ENCODE data around the gene CDSN.
A peak's percentile ranks its signal among the peaks of the same experiment; 100 is the strongest.

Gene CDSN

DNA sequence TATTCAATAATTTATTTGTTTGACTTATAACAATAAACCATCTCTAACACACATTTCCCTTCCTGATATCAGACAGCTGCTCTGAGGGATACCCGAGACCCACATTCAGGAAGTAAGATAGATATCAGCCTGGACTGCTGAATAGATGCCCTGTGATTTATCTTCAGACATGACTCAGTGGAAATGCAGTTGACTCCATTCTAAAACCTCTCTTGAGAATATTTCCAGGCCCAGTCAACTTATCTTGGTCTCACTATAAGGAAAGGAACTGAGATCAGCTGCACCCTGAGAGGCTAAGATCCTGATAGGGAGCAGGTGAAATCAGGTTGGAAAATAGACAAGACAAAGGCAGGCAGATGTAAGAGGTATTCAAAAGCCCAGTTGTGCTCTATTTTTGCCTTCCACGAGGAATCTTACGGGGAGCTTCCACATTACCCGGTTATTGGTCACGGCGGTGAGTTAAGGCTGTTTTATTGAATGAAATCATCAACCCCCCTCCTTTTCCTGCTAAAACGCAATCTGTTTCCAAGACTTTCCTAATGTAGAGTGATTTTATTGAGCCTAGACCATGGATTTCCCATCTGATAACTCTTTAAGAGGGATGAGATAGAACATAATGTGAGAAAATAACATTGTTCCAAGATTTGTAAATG is 33.3 kb downstream of the CDSN start:
- H3K4me2 ChIP-seq, result peak overlapping the region in 10 of 11 experiments; percentile 0 to 44 (median 21); a peak in 13 of 22 replicates
- H3K9ac ChIP-seq, result peak overlapping the region in 1 of 11 experiments; percentile 7; a peak in 3 of 22 replicates
- H3K36me3 ChIP-seq, result no peaks in the 10 kb centered on the region
- no peaks in the 10 kb centered on the region for H3K9me3 ChIP-seq (replicated peaks in 1 of 11)
- TF ChIP-seq Cebpa-rat (IDR thresholded peaks at IDR 0.05), result no peak
- H3K27ac ChIP-seq, result peak overlapping the region in 2 of 11 experiments; percentile 13 to 23; a peak in 1 of 22 replicates
- H4K20me1 ChIP-seq, result no peaks in the 10 kb centered on the region
- H3K27me3 ChIP-seq, result no peaks in the 10 kb centered on the region
- H3K4me1 ChIP-seq, result peaks cover 10 to 37% (median 26%) of the 10 kb centered on the region in 10 experiments
- no peak overlapping the region for H3K4me3 ChIP-seq

DNA sequence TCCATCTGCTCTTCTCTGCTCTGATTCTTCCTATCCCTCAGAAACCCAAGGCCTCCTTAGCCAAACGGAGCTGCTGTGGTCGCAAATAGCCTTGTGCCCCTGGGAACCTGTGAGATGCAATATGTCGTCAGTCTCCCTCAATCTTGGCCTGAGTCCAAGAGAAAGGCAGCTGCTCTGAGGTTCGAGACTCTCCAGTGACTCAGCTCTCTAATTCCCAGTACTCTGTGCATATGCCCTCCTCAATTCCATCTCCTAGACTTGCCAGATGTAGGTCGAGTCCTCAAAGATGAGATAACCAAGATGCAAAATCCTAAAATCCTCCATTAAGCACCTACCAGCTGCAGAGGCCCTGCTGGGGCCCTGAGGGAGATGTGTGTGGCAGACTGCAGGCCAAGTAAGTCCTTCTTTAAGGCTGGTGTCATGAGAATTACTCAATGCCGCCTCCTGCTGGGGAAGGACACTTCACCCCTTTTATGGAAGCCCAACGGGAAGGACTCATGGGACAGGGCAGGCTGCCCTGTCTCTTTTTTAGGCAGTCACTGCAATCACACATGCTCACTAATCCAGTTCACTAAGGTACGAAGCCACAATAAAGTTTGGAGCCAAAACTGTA is 36.4 kb downstream of the CDSN start:
- Histone ChIP-seq H3K4me2 (peak overlapping the region in 9 of 11 experiments; percentile 34 to 74 (median 53); a peak in 19 of 22 replicates), H3K4me1 (peaks cover 10 to 40% (median 30%) of the 10 kb centered on the region in 10 experiments), H3K9ac (peak overlapping the region in 3 of 11 experiments; percentile 34 to 44 (median 37); a peak in 4 of 22 replicates), H3K36me3 (no peaks in the 10 kb centered on the region), H3K27ac (peak overlapping the region in 4 of 11 experiments; percentile 27 to 58 (median 56); a peak in 8 of 22 replicates), H3K9me3 (replicated peaks in 1 of 11) (no peaks in the 10 kb centered on the region), H4K20me1 (no peaks in the 10 kb centered on the region), H3K27me3 (no peaks in the 10 kb centered on the region), H3K4me3 (no peak overlapping the region)
- TF ChIP-seq Cebpa-rat (IDR thresholded peaks at IDR 0.05), result peak in 2 of 11 experiments; percentile 24 to 56; a peak in 1 of 22 replicates

DNA sequence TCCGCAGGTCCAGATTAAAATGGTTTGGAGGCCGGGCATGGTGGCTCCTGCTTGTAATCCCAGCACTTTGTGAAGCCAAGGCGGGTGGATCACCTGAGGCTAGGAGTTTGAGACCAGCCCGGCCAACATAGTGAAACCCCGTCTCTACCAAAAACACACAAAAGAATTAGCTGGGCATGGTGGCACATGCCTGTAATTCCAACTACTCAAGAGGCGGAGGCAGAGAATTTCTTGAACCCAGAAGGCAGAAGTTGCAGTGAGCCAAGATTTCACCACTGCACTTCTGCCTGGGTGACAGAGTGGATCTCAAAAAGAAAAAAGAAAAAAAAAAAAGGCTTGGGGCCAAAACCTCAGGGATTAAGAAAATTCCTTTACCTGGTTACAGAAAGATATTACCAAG is 38.4 kb downstream of the CDSN start:
- H3K27me3 ChIP-seq, result no peaks in the 10 kb centered on the region
- no peaks in the 10 kb centered on the region for H4K20me1 ChIP-seq
- no peak overlapping the region for H3K27ac ChIP-seq
- H3K9me3 ChIP-seq (replicated peaks in 1 of 11), result no peaks in the 10 kb centered on the region
- no peak overlapping the region for H3K4me3 ChIP-seq
- H3K4me2 ChIP-seq, result peak overlapping the region in 1 of 11 experiments; percentile 72; a peak in 1 of 22 replicates
- H3K36me3 ChIP-seq, result no peaks in the 10 kb centered on the region
- H3K9ac ChIP-seq, result no peak overlapping the region
- peaks cover 4 to 42% (median 30%) of the 10 kb centered on the region in 10 experiments for H3K4me1 ChIP-seq
- TF ChIP-seq Cebpa-rat (IDR thresholded peaks at IDR 0.05), result no peak

DNA sequence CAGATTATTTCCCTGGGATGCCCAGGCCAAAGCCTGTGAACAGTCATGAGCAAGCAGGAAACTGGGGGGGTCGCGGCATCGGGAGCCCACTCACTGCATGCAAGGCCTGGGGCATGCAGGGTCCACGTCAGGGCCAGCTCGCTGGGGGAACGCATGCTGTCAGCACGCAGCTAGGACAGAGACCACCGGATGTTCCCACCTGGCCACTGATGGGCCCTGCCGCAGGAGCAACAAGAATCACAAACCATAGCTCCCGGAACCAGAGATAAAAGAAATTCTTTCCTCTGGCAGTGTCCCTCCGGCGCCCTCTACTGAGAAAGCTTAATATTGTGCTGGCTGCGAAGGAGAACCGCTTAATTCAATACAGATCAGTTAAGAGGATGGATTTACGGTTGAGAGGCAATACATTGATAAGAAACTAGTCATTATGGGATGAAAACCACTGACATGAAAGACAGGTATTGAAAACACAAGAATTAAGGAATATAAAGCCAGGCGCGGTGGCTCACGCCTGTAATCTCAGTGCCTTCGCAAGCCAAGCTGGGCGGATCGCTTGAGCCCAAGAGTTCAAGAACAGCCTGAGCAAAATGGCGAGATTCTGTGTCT is 40.5 kb downstream of the CDSN start:
- H4K20me1 ChIP-seq, result no peaks in the 10 kb centered on the region
- H3K4me2 ChIP-seq, result peak overlapping the region; percentile 68 to 92 (median 80)
- peak overlapping the region in 7 of 11 experiments; percentile 17 to 62 (median 43); a peak in 6 of 22 replicates for H3K27ac ChIP-seq
- TF ChIP-seq Cebpa-rat (IDR thresholded peaks at IDR 0.05), result no peak
- H3K9me3 ChIP-seq (replicated peaks in 1 of 11), result no peaks in the 10 kb centered on the region
- peak overlapping the region in 9 of 11 experiments; percentile 22 to 71 (median 59); a peak in 15 of 22 replicates for H3K9ac ChIP-seq
- H3K4me1 ChIP-seq, result peaks cover 0 to 40% (median 29%) of the 10 kb centered on the region in 10 experiments; a peak in 17 of 20 replicates
- no peaks in the 10 kb centered on the region for H3K36me3 ChIP-seq
- peak overlapping the region; percentile 27 to 57 (median 42); a peak in 15 of 20 replicates for H3K4me3 ChIP-seq
- no peaks in the 10 kb centered on the region for H3K27me3 ChIP-seq

DNA sequence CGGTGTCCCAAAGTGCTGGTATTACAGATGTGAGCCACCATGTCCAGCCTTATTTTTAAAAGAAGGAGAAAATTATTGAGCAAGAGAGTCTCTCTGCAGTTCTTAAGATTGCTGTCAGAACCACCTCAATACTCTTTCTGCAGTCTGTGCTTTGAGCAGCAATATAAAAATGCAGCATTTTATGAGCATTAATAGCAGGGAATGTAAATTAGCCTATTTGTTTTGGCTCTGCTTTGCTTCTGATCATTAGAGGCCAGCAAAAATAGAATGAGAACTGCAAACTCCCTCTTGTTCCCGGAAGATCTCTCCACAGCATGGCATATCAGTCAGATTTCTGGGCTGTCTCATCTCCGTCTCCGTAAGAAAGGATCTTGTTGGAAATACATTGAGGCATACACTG is 43.6 kb downstream of the CDSN start:
- peak overlapping the region in 4 of 11 experiments; percentile 7 to 36 (median 31); a peak in 2 of 22 replicates for H3K4me2 ChIP-seq
- no peak for TF ChIP-seq Cebpa-rat (IDR thresholded peaks at IDR 0.05)

DNA sequence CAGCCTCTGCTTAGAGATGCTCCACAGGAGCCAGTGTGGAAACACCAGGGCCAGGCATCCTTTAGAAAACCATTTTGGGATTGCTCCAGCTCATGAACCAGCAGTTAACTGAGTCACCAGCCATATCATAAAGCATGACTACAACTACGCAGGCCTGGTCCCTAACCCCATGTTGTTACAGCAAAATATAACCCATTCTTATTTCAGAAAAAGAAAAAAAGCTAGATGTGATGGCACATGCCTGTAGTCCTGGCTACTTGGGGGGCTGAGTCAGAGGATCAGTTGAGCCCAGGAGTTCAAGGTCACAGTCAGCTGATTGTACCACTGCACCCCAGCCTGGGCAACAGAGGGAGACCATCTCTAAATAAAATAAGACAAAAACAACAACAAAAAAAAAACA is 44.7 kb downstream of the CDSN start:
- no peak for TF ChIP-seq Cebpa-rat (IDR thresholded peaks at IDR 0.05)
- Histone ChIP-seq H4K20me1 (no peaks in the 10 kb centered on the region), H3K27me3 (no peaks in the 10 kb centered on the region), H3K9me3 (replicated peaks in 1 of 11) (no peaks in the 10 kb centered on the region), H3K36me3 (no peaks in the 10 kb centered on the region), H3K9ac (no peak overlapping the region), H3K27ac (no peak overlapping the region), H3K4me2 (no peak overlapping the region), H3K4me3 (no peak overlapping the region), H3K4me1 (peaks cover 0 to 18% (median 11%) of the 10 kb centered on the region in 10 experiments; a peak in 14 of 20 replicates)

More for the DNA sequence above, 43.6 kb downstream of the CDSN start:
- H3K27ac ChIP-seq, result no peak overlapping the region
- no peaks in the 10 kb centered on the region for H4K20me1 ChIP-seq
- no peaks in the 10 kb centered on the region for H3K36me3 ChIP-seq
- peaks cover 0 to 18% (median 11%) of the 10 kb centered on the region in 10 experiments; a peak in 14 of 20 replicates for H3K4me1 ChIP-seq
- no peak overlapping the region for H3K4me3 ChIP-seq
- H3K27me3 ChIP-seq, result no peaks in the 10 kb centered on the region
- 0 out of 22 replicates have a peak overlapping the region, but pooled peaks of 1 of the 11 experiments have one; percentile 13 for H3K9ac ChIP-seq
- no peaks in the 10 kb centered on the region for H3K9me3 ChIP-seq (replicated peaks in 1 of 11)

DNA sequence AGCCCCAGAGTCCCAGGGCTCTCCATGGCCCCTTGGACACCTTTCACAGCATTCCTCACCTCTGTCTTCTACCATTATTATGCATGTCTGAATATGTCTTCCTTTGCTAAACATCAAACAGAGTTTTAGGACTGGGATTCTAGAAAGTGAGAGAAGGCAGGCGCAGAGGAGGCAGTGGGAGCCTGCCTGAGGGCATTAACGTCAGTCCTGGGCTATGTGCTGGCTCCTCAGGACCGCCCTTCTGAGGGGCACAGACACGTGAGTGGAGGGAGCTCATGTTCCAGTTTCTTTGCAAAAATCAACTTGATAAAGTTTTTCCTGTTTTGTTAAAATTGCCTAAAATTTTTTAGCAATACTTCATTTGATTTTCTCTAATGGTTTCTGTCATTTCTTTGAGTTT is 45.8 kb downstream of the CDSN start:
- no peak for TF ChIP-seq Cebpa-rat (IDR thresholded peaks at IDR 0.05)
- Histone ChIP-seq H3K4me1 (peaks cover 0 to 15% (median 10%) of the 10 kb centered on the region in 10 experiments; a peak in 14 of 20 replicates), H3K4me3 (no peak overlapping the region), H3K36me3 (no peaks in the 10 kb centered on the region), H3K4me2 (no peak overlapping the region), H3K27me3 (no peaks in the 10 kb centered on the region), H3K27ac (no peak overlapping the region), H3K9me3 (replicated peaks in 1 of 11) (no peaks in the 10 kb centered on the region), H3K9ac (no peak overlapping the region), H4K20me1 (no peaks in the 10 kb centered on the region)

DNA sequence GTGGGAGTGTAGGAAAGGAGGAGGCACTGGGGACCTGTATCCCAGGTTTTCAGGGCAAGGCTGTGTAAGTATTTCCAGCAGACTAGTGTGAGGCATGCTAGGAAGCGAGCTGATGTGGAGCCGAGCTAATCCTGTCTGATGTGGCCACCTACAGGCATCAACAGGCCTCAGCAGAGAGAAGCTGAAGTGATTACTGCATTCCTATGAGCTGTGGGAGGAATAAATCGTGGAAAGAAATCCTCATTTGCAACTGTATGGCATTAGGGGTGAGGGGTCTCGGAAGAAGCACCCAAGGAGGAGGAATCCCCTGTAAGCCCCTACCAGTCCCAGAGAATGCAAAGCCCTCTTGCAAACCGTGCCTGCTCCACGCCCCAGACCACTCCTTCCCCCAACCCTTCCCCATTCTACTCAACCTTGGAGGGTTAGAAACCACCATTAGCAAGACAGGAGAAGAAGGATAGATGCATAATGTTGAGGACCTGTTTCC is 49.5 kb downstream of the CDSN start:
- Histone ChIP-seq H3K4me2 (no peak overlapping the region), H3K36me3 (no peaks in the 10 kb centered on the region; a peak in 1 of 22 replicates), H4K20me1 (no peaks in the 10 kb centered on the region), H3K4me1 (no peaks in the 10 kb centered on the region), H3K27me3 (no peaks in the 10 kb centered on the region), H3K9me3 (replicated peaks in 1 of 11) (no peaks in the 10 kb centered on the region), H3K27ac (no peak overlapping the region), H3K9ac (no peak overlapping the region), H3K4me3 (no peak overlapping the region)
- TF ChIP-seq Cebpa-rat (IDR thresholded peaks at IDR 0.05), result no peak
